SJSA1 (cell line): ENCODE results near the gene P2RY12. TPM values are rescaled to one million over a fixed set of nuclear protein-coding genes. Genes with fewer than 3 reads are reported as not detected.

Experiments used
- DNase-seq, 2 experiments: peaks; one replicate each; pipeline ENCODE4 v3.0.0-alpha.2; 2015 to 2020; ENCODE audit warnings: low spot score in 2 of 2, low read depth in 1 of 2
- H3K27ac ChIP-seq: fragments of 250-450 bp; sonication (Bioruptor Pico); 2 replicates; pipeline ENCODE4 v1.5.1; 2020; ENCODE audit warnings: mild to moderate bottlenecking, moderate library complexity
- H3K27me3 ChIP-seq: fragments of 250-450 bp; sonication (Bioruptor Pico); replicated peaks from 2 replicates; pipeline ENCODE4 v1.5.1; 2020; ENCODE audit warnings: mild to moderate bottlenecking, moderate library complexity
- H3K36me3 ChIP-seq: fragments of 250-450 bp; sonication (Bioruptor Pico); 2 replicates; pipeline ENCODE4 v1.5.1; 2020; ENCODE audit warnings: mild to moderate bottlenecking
- H3K4me1 ChIP-seq: fragments of 250-450 bp; sonication (Bioruptor Pico); replicated peaks from 2 replicates; pipeline ENCODE4 v1.6.1; 2021; ENCODE audit warnings: mild to moderate bottlenecking
- H3K4me3 ChIP-seq: fragments of 250-450 bp; sonication (Bioruptor Pico); 2 replicates; pipeline ENCODE4 v1.5.1; 2020; ENCODE audit warnings: mild to moderate bottlenecking
- H3K9me3 ChIP-seq: fragments of 250-450 bp; sonication (Bioruptor Pico); replicated peaks from 2 replicates; pipeline ENCODE4 v1.5.1; 2020; ENCODE audit warnings: mild to moderate bottlenecking
- total RNA-seq: library from RNA; depleted of rRNA; stranded (reverse); fragments of >200 nt; shearing (Covaris generic); gene quantifications from 2 replicates; pipeline ENCODE4 v1.2.3, GENCODE V29; 2014

Gene P2RY12
- total RNA-seq, 1 experiment from 2014 or later, result not detected

DNA sequence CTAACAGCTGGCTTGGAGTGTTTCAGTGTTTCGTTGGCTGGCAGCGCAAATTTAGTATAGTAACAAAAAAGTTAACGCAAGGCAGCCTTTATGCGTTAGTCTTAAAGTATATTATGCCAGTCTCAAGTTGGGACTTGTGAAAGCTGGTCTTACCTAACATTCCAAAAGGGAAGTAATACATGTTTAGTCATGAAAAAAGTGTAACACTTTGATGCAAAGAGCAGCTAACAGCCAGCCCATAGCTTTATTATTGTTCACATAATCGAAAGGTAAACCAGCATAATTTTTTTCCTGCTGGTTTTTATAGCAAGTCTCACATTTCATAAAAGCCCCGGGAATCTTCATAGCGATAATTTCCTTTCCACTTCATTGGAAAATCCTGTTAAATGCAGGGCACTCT, 65.6 kb downstream of the P2RY12 start:
- Histone ChIP-seq H3K9me3 (no peaks in the 10 kb centered on the region), H3K36me3 (no peaks in the 10 kb centered on the region), H3K27me3 (no peaks in the 10 kb centered on the region), H3K4me1 (peaks cover 28% of the 10 kb centered on the region), H3K27ac (no peak overlapping the region), H3K4me3 (no peak overlapping the region)
- no peak for DNase-seq

DNA sequence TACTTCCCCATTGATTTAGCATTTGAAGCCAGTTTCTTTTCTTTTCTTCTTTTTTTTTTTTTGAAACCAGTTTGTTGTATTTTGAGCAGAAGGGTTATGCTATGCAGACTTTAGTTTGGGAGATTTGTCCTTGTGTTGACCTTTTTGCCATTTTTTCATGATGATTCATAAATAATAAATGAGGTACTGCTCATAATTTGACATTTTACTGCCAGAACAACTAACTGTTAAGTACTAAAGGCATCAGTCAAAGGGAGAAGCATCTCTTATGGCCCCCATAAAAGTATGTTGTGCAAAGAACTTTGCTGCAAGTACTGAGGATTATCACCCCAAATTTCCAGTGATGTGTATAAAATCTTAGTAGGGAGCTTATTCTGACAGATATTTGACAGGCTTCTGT, 66.2 kb downstream of the P2RY12 start:
- peaks cover 28% of the 10 kb centered on the region for H3K4me1 ChIP-seq
- DNase-seq, result no peak
- no peaks in the 10 kb centered on the region for H3K27me3 ChIP-seq
- H3K9me3 ChIP-seq, result no peaks in the 10 kb centered on the region
- no peak overlapping the region for H3K4me3 ChIP-seq
- no peak overlapping the region for H3K27ac ChIP-seq
- no peaks in the 10 kb centered on the region for H3K36me3 ChIP-seq

DNA sequence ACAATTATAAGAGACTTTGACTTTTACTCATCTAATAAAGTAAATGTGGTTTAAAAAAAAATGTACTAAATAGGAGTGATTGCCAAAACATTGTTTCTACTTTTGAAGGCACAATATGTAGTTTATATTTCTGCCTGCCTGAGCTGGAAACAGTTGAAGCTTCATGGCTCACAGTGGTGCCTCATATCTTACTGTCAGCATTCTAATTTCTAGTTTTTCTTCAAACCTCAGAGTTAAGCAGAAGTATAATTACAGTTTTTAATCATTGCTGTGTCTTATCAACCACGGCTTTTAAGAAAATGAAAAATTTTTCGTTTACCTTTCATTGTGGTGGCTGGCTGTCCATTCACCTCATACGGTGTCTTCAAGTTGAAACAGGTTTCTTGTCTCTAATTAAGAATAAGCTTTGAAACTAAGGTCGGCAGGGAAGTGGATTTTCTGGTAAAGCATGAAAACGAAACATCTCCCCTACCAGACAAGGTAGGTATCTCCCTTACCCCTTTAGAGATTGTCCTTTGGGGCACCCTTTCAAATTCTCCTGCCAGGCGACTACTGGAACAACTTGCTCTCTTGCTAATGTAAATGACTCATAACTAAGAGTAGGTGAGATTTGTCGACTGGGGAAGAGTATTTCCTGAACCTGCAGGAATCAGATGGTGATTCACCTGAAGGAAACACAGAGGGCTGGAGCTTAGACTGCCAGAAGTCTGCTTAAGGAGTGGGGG, 68.1 kb downstream of the P2RY12 start, which contains the start of gene GPR87:
GPR87 (minus strand) TSS at position 554 of the 725 bp plus-strand sequence. CDS start 16,720 bp downstream, outside the sequence.
- H3K9me3 ChIP-seq, result no peaks in the 10 kb centered on the region
- no peaks in the 10 kb centered on the region for H3K36me3 ChIP-seq
- H3K4me1 ChIP-seq, result peaks cover 28% of the 10 kb centered on the region
- no peak within 1 kb of the TSS for H3K4me3 ChIP-seq
- H3K27ac ChIP-seq, result peak within 1 kb of the TSS; percentile 87
- peak in 1 of 2 experiments; percentile 17 for DNase-seq
- no peaks in the 10 kb centered on the region for H3K27me3 ChIP-seq

DNA sequence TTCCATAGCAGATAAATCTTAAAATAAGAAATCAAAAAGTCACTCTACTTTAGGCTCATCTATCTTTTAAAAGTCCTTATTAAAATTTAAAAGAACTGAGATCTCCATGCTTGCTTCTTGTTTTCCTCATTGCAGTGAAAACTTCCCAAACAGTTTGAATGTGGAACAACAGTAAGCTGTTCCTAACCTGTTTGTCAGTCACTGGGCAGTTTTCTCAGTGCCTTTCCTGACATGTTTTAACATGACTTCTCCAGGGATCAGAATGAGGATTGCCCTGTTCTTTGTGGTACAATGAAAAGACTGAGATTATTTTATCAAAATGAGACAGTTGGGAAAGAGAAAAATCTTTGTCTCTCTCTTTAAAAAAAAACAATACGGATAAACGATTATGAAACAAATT, 68.7 kb downstream of the P2RY12 start:
- H3K27ac ChIP-seq, result peak overlapping the region; percentile 87
- H3K9me3 ChIP-seq, result no peaks in the 10 kb centered on the region
- H3K4me3 ChIP-seq, result no peak overlapping the region
- H3K27me3 ChIP-seq, result no peaks in the 10 kb centered on the region
- DNase-seq, result no peak
- no peaks in the 10 kb centered on the region for H3K36me3 ChIP-seq
- H3K4me1 ChIP-seq, result peaks cover 28% of the 10 kb centered on the region

DNA sequence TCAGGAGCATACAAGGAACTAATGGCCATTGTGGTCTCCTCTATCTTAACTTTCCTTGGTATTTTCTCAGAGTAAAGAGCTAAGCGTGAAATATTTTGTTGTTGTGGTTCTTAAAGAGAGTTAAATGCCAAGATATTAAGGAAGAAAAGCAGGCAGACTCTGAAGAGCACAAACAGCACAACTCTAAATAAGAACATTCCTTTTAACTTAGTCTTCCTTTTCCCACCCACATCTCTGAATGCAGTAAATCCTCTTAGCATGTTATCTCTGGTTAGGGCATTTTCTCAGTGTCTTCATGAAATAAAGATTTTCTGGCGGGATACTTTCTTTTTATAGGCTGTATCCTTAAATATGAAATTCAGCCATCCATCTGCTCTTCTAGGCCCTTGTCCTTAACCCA, 69.4 kb downstream of the P2RY12 start:
- H3K27ac ChIP-seq, result peak overlapping the region; percentile 87
- DNase-seq, result peak in 1 of 2 experiments; percentile 76
- H3K4me1 ChIP-seq, result peaks cover 28% of the 10 kb centered on the region
- H3K4me3 ChIP-seq, result no peak overlapping the region
- H3K36me3 ChIP-seq, result no peaks in the 10 kb centered on the region
- H3K27me3 ChIP-seq, result no peaks in the 10 kb centered on the region
- no peaks in the 10 kb centered on the region for H3K9me3 ChIP-seq

DNA sequence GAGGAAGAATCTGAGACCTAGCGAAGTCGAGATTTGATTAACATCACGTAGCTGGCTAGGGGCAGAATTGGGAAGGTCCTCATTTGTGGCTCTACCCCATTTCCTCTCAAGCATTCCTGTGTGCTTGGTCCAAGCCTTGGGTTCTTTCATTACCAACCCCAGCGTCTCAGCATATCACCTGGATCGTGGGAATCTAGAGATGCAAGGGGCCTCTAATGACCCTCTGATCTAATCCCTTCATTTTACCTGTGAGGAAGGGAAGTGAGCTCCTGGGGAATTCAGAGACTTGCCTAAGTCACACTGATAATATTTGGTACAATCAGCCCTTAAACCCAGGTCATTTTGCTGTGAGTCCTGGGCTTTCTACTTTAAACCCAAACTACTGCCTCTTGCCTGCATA, 70.0 kb downstream of the P2RY12 start:
- DNase-seq, result no peak
- no peaks in the 10 kb centered on the region for H3K36me3 ChIP-seq
- H3K4me3 ChIP-seq, result no peak overlapping the region
- no peaks in the 10 kb centered on the region for H3K9me3 ChIP-seq
- peak overlapping the region; percentile 87 for H3K27ac ChIP-seq
- peaks cover 28% of the 10 kb centered on the region for H3K4me1 ChIP-seq
- no peaks in the 10 kb centered on the region for H3K27me3 ChIP-seq

DNA sequence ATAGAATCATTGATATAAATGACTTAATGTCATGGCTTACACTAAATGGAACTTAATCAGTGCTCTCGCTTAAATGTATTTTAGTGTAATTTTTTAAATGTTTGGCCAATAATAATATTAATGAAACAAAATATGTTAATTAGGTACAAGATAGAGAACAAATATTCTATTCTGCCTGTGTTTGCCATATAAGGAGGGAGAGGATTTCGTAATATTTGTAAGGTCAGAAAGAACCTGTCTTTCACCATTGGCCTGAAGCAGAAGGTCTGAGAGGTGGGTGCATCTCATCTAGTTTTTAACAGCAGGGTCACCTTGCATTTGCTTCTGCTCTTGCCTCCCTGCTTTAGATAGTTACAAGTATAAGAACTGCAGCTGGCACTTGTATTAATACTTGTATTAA, 70.4 kb downstream of the P2RY12 start:
- DNase-seq, result no peak
- no peaks in the 10 kb centered on the region for H3K27me3 ChIP-seq
- no peaks in the 10 kb centered on the region for H3K36me3 ChIP-seq
- H3K9me3 ChIP-seq, result no peaks in the 10 kb centered on the region
- peaks cover 28% of the 10 kb centered on the region for H3K4me1 ChIP-seq
- H3K27ac ChIP-seq, result peak overlapping the region; percentile 87; the same call in 1 of the 2 replicates
- H3K4me3 ChIP-seq, result no peak overlapping the region

DNA sequence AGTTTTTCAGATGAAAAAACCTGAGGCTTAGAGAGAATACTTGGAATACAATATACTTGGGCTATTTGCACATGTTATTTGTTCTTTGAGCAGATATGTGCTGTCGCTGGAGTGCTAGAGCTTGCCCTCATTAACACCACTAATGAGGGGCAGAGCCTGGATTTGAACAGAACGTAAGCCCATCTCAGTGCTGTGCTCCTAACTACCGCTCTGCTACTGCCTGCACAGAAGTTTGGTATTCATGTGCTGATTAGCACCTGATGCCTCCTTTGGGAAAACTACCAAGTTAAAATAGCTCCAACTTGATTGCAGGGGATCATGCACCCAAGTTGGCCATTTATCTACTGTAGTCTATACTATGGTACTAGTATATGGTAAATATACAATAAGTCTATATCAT, 71.6 kb downstream of the P2RY12 start:
- DNase-seq, result no peak
- Histone ChIP-seq H3K4me3 (no peak overlapping the region), H3K27me3 (no peaks in the 10 kb centered on the region), H3K36me3 (no peaks in the 10 kb centered on the region), H3K4me1 (peaks cover 32% of the 10 kb centered on the region), H3K27ac (no peak overlapping the region), H3K9me3 (no peaks in the 10 kb centered on the region)

DNA sequence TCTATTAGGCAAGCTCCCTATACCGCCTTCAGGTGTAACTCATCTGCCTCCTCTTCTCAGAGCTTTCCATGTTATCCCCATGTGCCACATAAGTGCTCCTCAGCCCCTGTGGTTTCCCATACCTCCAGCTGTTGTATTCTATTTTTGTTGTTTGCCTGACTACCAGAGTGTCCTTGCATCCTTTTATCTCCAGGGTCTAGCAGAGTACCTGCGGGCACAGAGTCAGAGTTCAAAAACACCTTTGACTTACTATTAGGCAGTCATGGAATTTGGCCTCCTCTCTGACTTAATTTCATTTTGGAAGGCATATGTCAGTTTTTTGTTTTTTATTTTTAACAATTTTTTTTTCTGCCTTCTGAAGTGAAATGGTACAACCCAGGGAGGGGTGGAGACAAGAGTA, 75.0 kb downstream of the P2RY12 start:
- no peak for DNase-seq
- peaks cover 41% of the 10 kb centered on the region for H3K4me1 ChIP-seq
- no peak overlapping the region for H3K4me3 ChIP-seq

DNA sequence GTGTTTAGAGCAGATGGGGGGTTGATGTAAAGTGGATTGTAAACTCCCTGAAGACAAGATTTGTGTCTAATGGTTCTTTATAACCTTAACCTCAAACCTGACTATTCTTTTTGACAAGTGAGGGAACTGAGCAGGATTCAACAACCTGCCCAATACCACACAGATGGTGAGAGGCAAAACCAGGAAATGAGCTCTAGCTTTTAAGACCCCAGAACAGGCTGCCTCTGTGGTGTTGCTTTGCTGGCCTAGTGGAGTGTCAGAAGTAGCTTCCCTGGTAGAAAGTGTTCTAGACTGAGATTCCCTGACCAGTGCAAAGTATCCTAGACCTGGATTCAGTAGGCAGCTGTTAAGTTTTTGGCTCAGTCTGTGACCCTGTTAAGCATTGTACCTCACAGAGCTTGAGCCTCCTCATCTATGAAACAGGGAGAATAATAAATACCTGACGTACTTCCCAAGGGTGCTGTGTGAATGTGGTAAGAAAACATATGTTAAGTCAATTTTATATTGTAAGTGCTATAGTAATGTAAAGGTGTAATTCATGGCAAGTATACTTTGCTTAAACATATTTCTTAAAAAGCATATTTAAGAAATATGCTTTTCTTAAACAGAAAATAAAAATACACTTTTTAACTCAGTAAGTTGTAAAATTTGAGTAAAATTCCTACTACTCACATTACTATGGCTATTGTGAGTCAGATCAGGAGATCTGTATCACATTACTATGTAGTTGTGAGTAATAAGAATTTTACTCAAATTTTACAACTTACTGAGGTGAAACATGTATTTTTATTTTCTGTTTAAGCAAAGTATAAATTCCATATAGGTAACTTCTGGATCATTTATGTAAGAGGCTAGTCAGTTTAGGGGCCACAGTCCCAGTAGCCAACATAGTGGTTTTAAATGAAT, 76.7 kb downstream of the P2RY12 start:
- Histone ChIP-seq H3K27ac (0 out of 2 replicates have a peak overlapping the region, but pooled peaks have one; percentile 1), H3K9me3 (no peaks in the 10 kb centered on the region), H3K4me1 (peaks cover 48% of the 10 kb centered on the region), H3K27me3 (no peaks in the 10 kb centered on the region), H3K4me3 (no peak overlapping the region), H3K36me3 (no peaks in the 10 kb centered on the region)
- DNase-seq, result no peak

More for the DNA sequence above, 75.0 kb downstream of the P2RY12 start:
- no peaks in the 10 kb centered on the region for H3K9me3 ChIP-seq
- no peaks in the 10 kb centered on the region for H3K36me3 ChIP-seq
- no peak overlapping the region for H3K27ac ChIP-seq
- H3K27me3 ChIP-seq, result no peaks in the 10 kb centered on the region

DNA sequence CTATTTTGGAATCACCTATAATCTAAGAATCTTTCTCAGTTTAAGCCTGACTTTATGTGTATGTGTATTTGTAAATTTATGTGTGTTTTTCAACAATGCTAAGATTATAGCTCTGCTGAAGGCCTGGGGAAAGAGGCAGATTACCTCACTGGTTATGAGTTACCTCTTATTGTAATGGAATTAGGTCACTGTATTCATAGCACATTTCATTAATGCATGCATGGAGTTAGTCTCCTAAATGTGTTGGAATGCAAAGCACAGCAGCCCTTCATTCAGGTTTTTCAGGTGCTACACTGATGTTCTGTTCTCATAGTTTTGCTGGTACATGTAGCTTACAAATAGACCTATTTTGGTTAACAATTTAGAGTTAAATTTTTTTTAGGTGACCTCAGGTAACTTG, 77.4 kb downstream of the P2RY12 start:
- Histone ChIP-seq H3K9me3 (no peaks in the 10 kb centered on the region), H3K36me3 (no peaks in the 10 kb centered on the region), H3K4me3 (no peak overlapping the region), H3K27ac (peak overlapping the region; percentile 99), H3K4me1 (peaks cover 49% of the 10 kb centered on the region), H3K27me3 (no peaks in the 10 kb centered on the region)
- DNase-seq, result no peak

DNA sequence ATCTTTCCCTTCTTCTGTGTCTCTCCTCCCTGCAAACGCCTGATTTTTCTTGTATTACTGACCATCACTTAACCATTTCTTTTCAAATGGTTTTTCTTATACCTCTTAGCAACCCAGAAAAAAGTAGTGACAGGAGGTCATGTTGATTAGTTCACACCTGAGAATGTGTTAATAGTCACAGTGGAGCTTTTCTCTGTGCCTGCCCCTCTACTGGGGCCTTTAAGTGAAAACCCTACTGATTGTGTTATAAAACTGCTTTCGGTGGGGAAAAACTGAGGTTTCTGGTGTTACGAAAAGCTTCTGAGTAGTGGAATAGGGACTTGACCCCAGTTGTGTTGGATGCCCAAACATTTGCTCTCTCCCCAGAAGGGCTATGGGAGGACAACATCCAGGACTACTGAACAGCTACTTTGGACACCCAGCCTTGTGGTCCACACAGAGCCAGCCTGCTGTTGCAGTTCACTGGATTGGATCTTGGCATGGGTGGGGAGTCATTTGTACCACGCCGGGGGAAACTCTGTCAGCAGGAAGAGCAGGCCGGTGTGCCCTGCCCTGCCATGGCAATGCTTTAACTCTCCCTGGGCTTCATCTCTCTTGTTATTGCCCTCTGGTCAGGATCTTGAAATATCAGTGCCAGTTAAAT, 78.3 kb downstream of the P2RY12 start:
- Histone ChIP-seq H3K27ac (peak overlapping the region; percentile 99), H3K4me1 (peaks cover 58% of the 10 kb centered on the region), H3K36me3 (no peaks in the 10 kb centered on the region), H3K9me3 (no peaks in the 10 kb centered on the region), H3K4me3 (no peak overlapping the region), H3K27me3 (no peaks in the 10 kb centered on the region)
- DNase-seq, result no peak

DNA sequence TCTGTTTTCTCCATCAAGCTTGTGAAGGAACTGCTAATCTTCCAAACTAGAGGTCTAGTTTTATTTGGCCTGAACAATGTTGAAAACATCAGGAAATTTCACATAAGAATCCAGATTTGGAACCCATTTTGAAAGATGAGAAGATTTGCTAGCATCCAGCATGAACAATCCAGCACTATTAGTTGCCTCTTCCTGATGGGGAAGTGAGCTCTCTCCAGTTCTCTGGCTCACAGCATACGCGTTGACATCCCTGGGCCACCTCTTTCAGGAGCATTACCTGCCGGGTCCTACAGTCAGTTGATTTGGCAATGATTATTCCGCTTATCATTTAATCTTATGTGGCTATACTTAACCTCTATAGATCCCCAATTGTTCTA, 78.8 kb downstream of the P2RY12 start:
- no peaks in the 10 kb centered on the region for H3K9me3 ChIP-seq
- no peaks in the 10 kb centered on the region for H3K27me3 ChIP-seq
- H3K4me1 ChIP-seq, result peaks cover 59% of the 10 kb centered on the region
- H3K36me3 ChIP-seq, result no peaks in the 10 kb centered on the region
- no peak overlapping the region; the same call in 1 of the 2 replicates for H3K4me3 ChIP-seq
- peak overlapping the region; percentile 99 for H3K27ac ChIP-seq
- no peak for DNase-seq
